Brain microvascular endothelial cell (primary cell): Measurements from ENCODE around the gene ZNF541.
A peak's percentile ranks its signal among the peaks of the same experiment; 100 is the strongest.

Experiments used
- DNase-seq: peaks from one replicate; pipeline ENCODE4 v3.0.0-alpha.2; 2020
- H3K27ac ChIP-seq: fragments of 250-450 bp; sonication (Bioruptor Pico); 2 replicates; pipeline ENCODE4 v1.5.1; 2020; ENCODE audit warnings: mild to moderate bottlenecking, moderate library complexity
- H3K27me3 ChIP-seq: fragments of 250-450 bp; sonication (Bioruptor Pico); replicated peaks from 2 replicates; pipeline ENCODE4 v1.5.1; 2020; ENCODE audit warnings: mild to moderate bottlenecking
- H3K36me3 ChIP-seq: fragments of 250-450 bp; sonication (Bioruptor Pico); replicated peaks from 2 replicates; pipeline ENCODE4 v1.5.1; 2020; ENCODE audit warnings: mild to moderate bottlenecking
- H3K4me3 ChIP-seq: 2 replicates; pipeline ENCODE4 v1.5.1; 2011; ENCODE audit warnings: low read depth, mild to moderate bottlenecking, control low read depth, low read length, moderate library complexity
- in situ Hi-C: cut with HindIII; loops from 2 replicates; pipeline ENCODE4 v1.10.0; 2017; ENCODE audit warnings: low sequenced_read_pairs, low pct_ligation_motif_present
- TF ChIP-seq, protein P1 (sequence below): IDR thresholded peaks from 2 replicates; pipeline ENCODE4 v1.5.1; 2011; ENCODE audit warnings: low read depth, mild to moderate bottlenecking, moderate library complexity, low read length, control low read depth, inconsistent platforms; ENCODE audit errors: missing control alignments

Gene ZNF541

DNA sequence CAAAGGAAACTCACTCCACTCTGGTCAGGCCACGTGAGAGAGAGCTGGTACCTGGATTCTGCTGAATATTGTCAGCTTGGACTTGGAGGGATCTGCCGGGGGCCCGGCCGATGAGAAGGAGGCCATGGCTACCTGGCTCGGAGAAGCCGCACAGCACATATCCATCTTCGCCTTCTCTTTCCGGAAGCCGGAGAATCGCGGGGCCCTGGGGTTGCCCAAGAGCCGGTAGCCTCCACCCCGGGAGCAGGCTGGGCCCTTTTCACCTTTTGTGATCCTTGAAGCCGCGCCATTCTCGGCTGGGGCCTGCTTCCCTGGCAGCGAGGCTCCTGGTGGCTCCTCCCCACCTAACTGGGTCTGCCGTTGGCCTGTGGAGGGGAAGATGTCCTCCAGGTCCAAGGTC, 28.9 kb downstream of the ZNF541 start:
- Histone ChIP-seq H3K27ac (no peak overlapping the region), H3K36me3 (no peaks in the 10 kb centered on the region), H3K27me3 (peaks cover 12% of the 10 kb centered on the region), H3K4me3 (no peak overlapping the region)
- TF ChIP-seq, protein P1, sequence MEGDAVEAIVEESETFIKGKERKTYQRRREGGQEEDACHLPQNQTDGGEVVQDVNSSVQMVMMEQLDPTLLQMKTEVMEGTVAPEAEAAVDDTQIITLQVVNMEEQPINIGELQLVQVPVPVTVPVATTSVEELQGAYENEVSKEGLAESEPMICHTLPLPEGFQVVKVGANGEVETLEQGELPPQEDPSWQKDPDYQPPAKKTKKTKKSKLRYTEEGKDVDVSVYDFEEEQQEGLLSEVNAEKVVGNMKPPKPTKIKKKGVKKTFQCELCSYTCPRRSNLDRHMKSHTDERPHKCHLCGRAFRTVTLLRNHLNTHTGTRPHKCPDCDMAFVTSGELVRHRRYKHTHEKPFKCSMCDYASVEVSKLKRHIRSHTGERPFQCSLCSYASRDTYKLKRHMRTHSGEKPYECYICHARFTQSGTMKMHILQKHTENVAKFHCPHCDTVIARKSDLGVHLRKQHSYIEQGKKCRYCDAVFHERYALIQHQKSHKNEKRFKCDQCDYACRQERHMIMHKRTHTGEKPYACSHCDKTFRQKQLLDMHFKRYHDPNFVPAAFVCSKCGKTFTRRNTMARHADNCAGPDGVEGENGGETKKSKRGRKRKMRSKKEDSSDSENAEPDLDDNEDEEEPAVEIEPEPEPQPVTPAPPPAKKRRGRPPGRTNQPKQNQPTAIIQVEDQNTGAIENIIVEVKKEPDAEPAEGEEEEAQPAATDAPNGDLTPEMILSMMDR = no peak
- DNase-seq = no peak
- in situ Hi-C loops = no loop called here

DNA sequence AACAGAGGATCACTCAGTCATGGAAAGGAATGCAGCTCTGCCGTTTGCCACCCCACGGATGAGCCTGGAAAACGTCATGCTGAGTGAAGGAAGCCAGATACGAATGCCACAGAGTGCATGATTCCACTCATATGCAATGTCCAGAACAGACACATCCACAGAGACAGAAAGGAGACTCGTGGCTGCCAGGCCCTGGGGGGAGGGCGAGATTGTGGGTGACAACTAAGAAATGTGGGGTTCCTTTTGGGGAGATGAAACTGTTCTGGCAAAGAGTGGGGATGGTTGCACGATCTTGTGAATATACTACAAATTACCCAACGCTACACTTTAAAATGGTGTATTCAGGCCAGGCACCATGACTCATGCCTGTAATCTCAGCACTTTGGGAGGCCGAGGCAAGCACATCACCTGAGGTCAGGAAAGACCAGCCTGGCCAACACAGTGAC, 30.9 kb downstream of the ZNF541 start:
- H3K27me3 ChIP-seq = peaks cover 10% of the 10 kb centered on the region
- H3K27ac ChIP-seq = no peak overlapping the region
- peak; percentile 56 for DNase-seq
- no peaks in the 10 kb centered on the region for H3K36me3 ChIP-seq
- TF ChIP-seq, protein P1 = no peak
- in situ Hi-C loops = no loop called here
- no peak overlapping the region for H3K4me3 ChIP-seq

DNA sequence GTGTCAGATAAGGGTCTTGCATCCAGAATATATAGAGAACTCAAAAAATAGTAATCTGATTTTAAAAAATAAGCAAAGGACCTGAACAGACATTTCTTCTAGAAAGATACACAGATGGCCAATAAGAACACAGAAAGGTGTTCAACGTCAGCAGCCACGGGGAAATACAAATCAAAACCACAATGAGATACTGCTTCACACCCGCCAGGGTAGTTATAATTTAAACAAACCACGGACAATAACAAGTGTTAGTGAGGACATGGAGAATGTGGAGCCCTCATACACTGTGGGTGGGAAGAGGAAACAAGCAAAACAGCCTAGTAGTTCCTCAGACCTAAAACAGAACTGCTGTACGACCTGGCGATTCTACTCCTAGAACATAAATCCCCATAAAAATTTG, 31.4 kb downstream of the ZNF541 start:
- H3K27ac ChIP-seq = no peak overlapping the region
- DNase-seq = no peak

DNA sequence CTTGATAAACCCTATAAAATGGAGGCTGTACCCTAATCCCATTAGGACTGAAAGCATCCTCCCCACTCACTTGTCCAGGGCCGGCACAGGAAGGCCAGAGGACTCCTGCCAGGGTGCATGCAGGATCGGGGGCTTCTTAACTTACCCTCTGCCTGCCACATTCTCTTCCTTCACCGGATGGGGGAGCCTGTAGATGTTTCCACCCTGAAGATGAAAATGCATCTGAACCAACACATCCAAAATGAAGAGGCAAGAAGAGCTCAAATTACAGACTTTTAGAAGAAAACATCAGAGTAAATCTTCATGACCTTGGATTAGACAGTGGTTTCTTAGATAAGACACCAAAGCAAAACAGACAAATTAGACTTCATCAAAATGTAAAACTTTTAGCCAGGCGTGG, 32.2 kb downstream of the ZNF541 start:
- DNase-seq = peak; percentile 11
- H3K27me3 ChIP-seq = peaks cover 5% of the 10 kb centered on the region
- no peaks in the 10 kb centered on the region for H3K36me3 ChIP-seq
- TF ChIP-seq, protein P1 = peak; percentile 67
- in situ Hi-C loops = no loop called here
- no peak overlapping the region for H3K4me3 ChIP-seq
- no peak overlapping the region for H3K27ac ChIP-seq

More for the DNA sequence above, 31.4 kb downstream of the ZNF541 start:
- in situ Hi-C loops = no loop called here
- no peak overlapping the region for H3K4me3 ChIP-seq
- H3K36me3 ChIP-seq = no peaks in the 10 kb centered on the region
- peaks cover 7% of the 10 kb centered on the region for H3K27me3 ChIP-seq
- TF ChIP-seq, protein P1 = no peak

DNA sequence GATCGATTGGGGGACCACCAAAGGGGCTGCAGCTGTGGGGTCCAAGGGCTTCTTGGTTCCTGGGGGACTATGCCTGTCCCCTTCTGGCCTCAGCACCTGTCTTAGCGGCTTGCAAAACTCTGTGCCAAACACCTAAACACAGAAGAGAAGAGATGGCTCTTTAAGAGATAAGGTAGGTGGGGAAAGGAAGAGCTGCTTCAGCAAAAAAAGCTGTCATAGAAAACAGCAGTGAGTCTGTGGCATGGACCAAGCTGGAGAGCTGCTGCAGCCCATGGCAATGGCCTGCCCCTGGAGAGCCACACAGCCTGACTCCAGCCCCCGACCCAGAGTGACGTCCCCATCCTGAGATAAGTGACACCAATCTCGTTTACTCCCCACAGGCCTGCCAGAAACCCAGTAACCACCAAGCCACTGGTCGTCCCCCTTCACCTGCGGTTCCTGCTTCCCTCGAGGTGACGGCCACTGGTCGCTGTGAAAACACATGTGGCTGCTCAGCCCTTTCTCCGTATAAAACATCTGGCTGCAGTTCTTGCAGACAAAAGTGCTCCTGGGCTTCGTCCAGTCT, 33.1 kb downstream of the ZNF541 start:
- TF ChIP-seq, protein P1 = no peak
- DNase-seq = no peak
- H3K27ac ChIP-seq = no peak overlapping the region
- in situ Hi-C loops = no loop called here
- peaks cover 1% of the 10 kb centered on the region for H3K27me3 ChIP-seq
- no peaks in the 10 kb centered on the region for H3K36me3 ChIP-seq
- no peak overlapping the region for H3K4me3 ChIP-seq

DNA sequence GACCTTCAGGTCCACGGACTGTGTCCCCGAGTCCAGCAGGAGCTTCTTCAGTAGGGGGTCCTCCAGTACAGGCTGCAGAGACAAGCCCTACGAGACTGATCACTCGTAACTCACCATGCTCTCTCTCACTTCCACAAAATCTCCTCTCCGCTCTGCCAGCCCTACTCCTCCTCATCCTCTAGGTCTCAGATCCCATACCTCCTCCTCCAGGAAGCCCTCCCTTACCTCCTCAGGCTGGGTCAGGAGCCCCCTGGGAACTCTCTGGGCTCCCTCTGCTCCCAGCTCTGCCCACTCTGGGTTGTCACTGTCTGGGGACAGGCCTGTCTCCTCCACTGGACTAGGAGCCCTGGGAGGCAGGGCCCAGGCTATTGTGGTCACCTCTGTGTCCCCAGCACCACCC, 34.1 kb downstream of the ZNF541 start:
- Histone ChIP-seq H3K36me3 (no peaks in the 10 kb centered on the region), H3K27me3 (no peaks in the 10 kb centered on the region), H3K27ac (no peak overlapping the region), H3K4me3 (no peak overlapping the region)
- in situ Hi-C loops = no loop called here
- TF ChIP-seq, protein P1 = no peak
- DNase-seq = no peak
